Endothelial cell of umbilical vein (primary cell): ENCODE measurements around the gene CDKN1A. TPM values are rescaled to one million over a fixed set of nuclear protein-coding genes. Genes with fewer than 3 reads are reported as not detected.

Experiments
- BruUV-seq: library from RNA; stranded (reverse); fragments of 400-500 nt; replicated peaks from 2 replicates; lab custom pipeline; 2021; lab: Mats Ljungman, UMichigan
- CTCF ChIA-PET: fragments of 300-600, 350-600 bp; sonication (Branson Sonifier 250); formaldehyde crosslinking; loops from one replicate; lab custom pipeline; 2021; ENCODE audit warnings: antibody characterized with exemption, inconsistent platforms; lab: Charles Lee
- POLR2A ChIA-PET: fragments of 300-600, 350-600 bp; sonication (Branson Sonifier 250); formaldehyde crosslinking; loops from one replicate; lab custom pipeline; 2021; ENCODE audit warnings: antibody characterized with exemption, inconsistent platforms; lab: Charles Lee
- DNase-seq: peaks from one replicate; pipeline ENCODE4 v3.0.0-alpha.2; 2011; ENCODE audit warnings: low read depth, low spot score
- FAIRE-seq: peaks from 2 replicates; lab custom pipeline; 2011; peaks lifted over from hg19 to GRCh38; lab: Jason Lieb, UNC
- H2AFZ ChIP-seq: 2 replicates; pipeline ENCODE4 v1.6.0; 2012; ENCODE audit warnings: low read depth, low read length, control low read depth, inconsistent platforms
- H3K27ac ChIP-seq: 2 replicates; pipeline ENCODE4 v1.5.1; 2011; ENCODE audit warnings: low read depth, mild to moderate bottlenecking, control low read depth, low read length, moderate library complexity; ENCODE audit not compliant: insufficient read depth
- H3K27me3 ChIP-seq, 2 experiments: 2 replicates each; pipeline versions ENCODE4 v1.6.0 to v1.6.1; 2011; ENCODE audit warnings: low read length in 2 of 2, mixed read lengths in 1 of 2; ENCODE audit not compliant: control insufficient read depth in 2 of 2, insufficient read depth in 2 of 2
- H3K36me3 ChIP-seq, 2 experiments: 2 replicates in 1 of 2; 3 replicates in 1 of 2; pipeline ENCODE4 v1.5.1; 2011; ENCODE audit warnings: low read length in 2 of 2, mild to moderate bottlenecking in 1 of 2, moderate library complexity in 1 of 2; ENCODE audit not compliant: control insufficient read depth in 2 of 2, insufficient read depth in 2 of 2; ENCODE audit errors: extremely low read depth in 1 of 2
- H3K4me1 ChIP-seq: 3 replicates; pipeline ENCODE4 v1.5.1; 2011; ENCODE audit warnings: mild to moderate bottlenecking, low read length; ENCODE audit not compliant: control insufficient read depth, insufficient read depth; ENCODE audit errors: extremely low read depth
- H3K4me2 ChIP-seq: 2 replicates; pipeline ENCODE4 v1.6.1; 2011; ENCODE audit warnings: low read length, control low read depth, mixed read lengths; ENCODE audit not compliant: insufficient read depth
- H3K4me3 ChIP-seq, 3 experiments: fragments of 200-600 bp in 1 of 3; sonication (generic), shearing (Covaris generic) in 1 of 3; replicated peaks in 1 of 3; 2 replicates each; pipeline ENCODE4 v1.5.1; 2011 to 2016; ENCODE audit warnings: control low read depth in 3 of 3, low read length in 3 of 3, mild to moderate bottlenecking in 2 of 3, inconsistent platforms in 1 of 3, low read depth in 1 of 3, moderate library complexity in 1 of 3; ENCODE audit not compliant: insufficient read depth in 1 of 3
- H3K79me2 ChIP-seq: 2 replicates; pipeline ENCODE4 v1.6.0; 2012; ENCODE audit warnings: low read length, inconsistent platforms; ENCODE audit not compliant: control insufficient read depth, insufficient read depth
- H3K9ac ChIP-seq: replicated peaks from 2 replicates; pipeline ENCODE3; 2011; ENCODE audit warnings: low read length, control low read depth; ENCODE audit not compliant: insufficient read depth; ENCODE audit errors: extremely low read depth
- H3K9me1 ChIP-seq: replicated peaks from 3 replicates; pipeline ENCODE4 v1.6.0; 2011; ENCODE audit warnings: mild to moderate bottlenecking, low read length; ENCODE audit not compliant: control insufficient read depth, insufficient read depth; ENCODE audit errors: extremely low read depth
- H3K9me3 ChIP-seq: replicated peaks from 2 replicates; pipeline ENCODE4 v1.5.1; 2012; ENCODE audit warnings: low read length, inconsistent platforms; ENCODE audit not compliant: control insufficient read depth, insufficient read depth
- H4K20me1 ChIP-seq: replicated peaks from 2 replicates; pipeline ENCODE3; 2011; ENCODE audit warnings: mild to moderate bottlenecking, low read length; ENCODE audit not compliant: control insufficient read depth, insufficient read depth; ENCODE audit errors: extremely low read depth
- CTCF ChIP-seq, 2 donors: IDR thresholded peaks; 1 replicate in 1 of 2; 2 replicates in 1 of 2; pipeline ENCODE4 v1.5.1; 2011; ENCODE audit warnings: low read length in 2 of 2, mild to moderate bottlenecking in 2 of 2, moderate library complexity in 2 of 2, control low read depth in 1 of 2, inconsistent platforms in 1 of 2, low read depth in 1 of 2; ENCODE audit not compliant: insufficient read depth in 1 of 2; ENCODE audit errors: extremely low read depth in 1 of 2
- EZH2 ChIP-seq: IDR thresholded peaks from 2 replicates; pipeline ENCODE4 v1.6.1; 2012; ENCODE audit warnings: borderline replicate concordance, low read depth, mild to moderate bottlenecking, moderate library complexity, low read length, inconsistent platforms; ENCODE audit not compliant: severe bottlenecking
- FOS ChIP-seq: IDR thresholded peaks from 2 replicates; pipeline ENCODE4 v1.6.1; 2011; ENCODE audit warnings: mild to moderate bottlenecking, low read length, moderate library complexity, borderline replicate concordance; ENCODE audit not compliant: insufficient read depth
- GATA2 ChIP-seq: IDR thresholded peaks from 2 replicates; pipeline ENCODE4 v1.7.0; 2011; ENCODE audit warnings: low read depth, mild to moderate bottlenecking, moderate library complexity, mixed read lengths, low read length; ENCODE audit not compliant: insufficient read length, insufficient read depth
- MYC ChIP-seq: IDR thresholded peaks from one replicate; pipeline ENCODE4 v1.6.1; 2011; ENCODE audit warnings: mild to moderate bottlenecking, low read depth, low read length
- dilution Hi-C: fragments of 300-500 bp; cut with MboI; formaldehyde crosslinking; loops from one replicate; pipeline ENCODE4 v1.15.0; 2019; ENCODE audit warnings: low sequenced_read_pairs; ENCODE audit not compliant: extremely low pct_ligation_motif_present
- intact Hi-C: fragments of 100-400 bp; cut with micrococcal nuclease; formaldehyde crosslinking; loops from one replicate; pipeline ENCODE4 v1.10.0; 2022
- polyA plus RNA-seq, 4 experiments: library from polyadenylated mRNA; depleted of rRNA in 3 of 4; stranded (reverse) in 3 of 4; unstranded in 1 of 4; fragments of >200 nt; gene quantifications; 2 replicates each; pipeline versions ENCODE4 v1.2.1 to v1.2.3, GENCODE V29; 2011 to 2012; ENCODE audit warnings: missing spikeins in 1 of 4
- total RNA-seq: library from RNA; stranded (reverse); gene quantifications from 2 replicates; pipeline ENCODE4 v1.2.3, GENCODE V29; 2021

CDKN1A gene
- total and polyA plus RNA-seq, 2 donors (not counting 3 experiments of a cell fraction or from before 2014, with no cell fraction given), result 170 to 238 TPM

GRCh38 chr6:36677753-36678487, 594 bp upstream of the CDKN1A start:
- Histone ChIP-seq H3K4me3 (no peak overlapping the region), H4K20me1 (no peaks in the 10 kb centered on the region), H2AFZ (peak overlapping the region; percentile 7), H3K9me3 (no peaks in the 10 kb centered on the region), H3K79me2 (peaks cover 32% of the 10 kb centered on the region), H3K9me1 (no peaks in the 10 kb centered on the region), H3K4me2 (peak overlapping the region; percentile 61), H3K9ac (peak overlapping the region; percentile 46), H3K27me3 (no peaks in the 10 kb centered on the region), H3K36me3 (no peaks in the 10 kb centered on the region), H3K4me1 (peaks cover 37% of the 10 kb centered on the region), H3K27ac (peak overlapping the region; percentile 58)
- CTCF ChIA-PET, result interaction anchor here (0.7 to 5.8 kb wide), 10 partner anchors 15 to 81 kb away, joined by 3 to 44 read pairs (median 4); no protein-coding TSS in a partner anchor
- BruUV-seq, result TSS peak; percentile 11
- FAIRE-seq (peak; percentile 59), DNase-seq (peak; percentile 26)
- intact Hi-C loops (loop anchor here (2.0 to 5.0 kb wide), 3 partner anchors 29 to 235 kb away; partner anchors contain the start of genes KCTD20, PPIL1 and PXT1), dilution Hi-C loops (no loop called here)
- POLR2A ChIA-PET, result interaction anchor here (0.5 to 2.6 kb wide), 20 partner anchors 10 to 197 kb away, joined by 3 to 13 read pairs (median 4); partner anchors contain the start of gene PPIL1
- TF ChIP-seq FOS, result peak; percentile 42
- TF ChIP-seq EZH2, result no peak
- no peak for TF ChIP-seq GATA2
- no peak for TF ChIP-seq MYC
- TF ChIP-seq CTCF (IDR thresholded peaks at IDR 0.05; ENCODE audit: extremely low read depth in 1 of 2, insufficient read depth in 1 of 2, low read depth in 1 of 2, low read length in 2 of 2), result no peak
